ENCODE data around the gene OR8I2.

- TF ChIP-seq CTCF (IDR thresholded peaks at IDR 0.05) (no peak), POLR2A (IDR thresholded peaks at IDR 0.05) (no peak)
Observed at GRCh38 chr11:56049487-56049886, 43.6 kb upstream of the OR8I2 start.
